K562 (cell line): ENCODE results near the gene LRRC57. TPM values are rescaled to one million over a fixed set of nuclear protein-coding genes. Genes with fewer than 3 reads are reported as not detected.

Experiments
- CEBPB ChIP-seq: fragments of 450-650 bp; IDR thresholded peaks from 2 replicates; pipeline ENCODE4 v1.6.1; 2016; ENCODE audit warnings: missing genetic modification characterization, missing compliant biosample characterization
- CSDE1 ChIP-seq, 2 experiments: fragments of 450-650 bp; IDR thresholded peaks; 2 replicates each; pipeline ENCODE4 v1.6.1; 2016; ENCODE audit warnings: mild to moderate bottlenecking in 1 of 2
- EZH2 ChIP-seq: IDR thresholded peaks from 2 replicates; pipeline ENCODE4 v1.6.1; 2012; ENCODE audit warnings: low read depth, mild to moderate bottlenecking, inconsistent platforms, low read length, borderline replicate concordance
- FOXM1 ChIP-seq, 2 experiments: fragments of 450-650 bp in 1 of 2; sonication (generic) in 1 of 2; formaldehyde crosslinking in 1 of 2; IDR thresholded peaks; 2 replicates each; pipeline versions ENCODE4 v1.6.1 to v1.9.0; 2017 to 2022; ENCODE audit warnings: low read depth in 2 of 2, mild to moderate bottlenecking in 2 of 2, missing genetic modification reagents in 1 of 2, moderate library complexity in 1 of 2
- KAT2B ChIP-seq: IDR thresholded peaks from one replicate; pipeline ENCODE4 v1.6.1; 2012; ENCODE audit warnings: low read depth, mild to moderate bottlenecking, control low read depth, inconsistent platforms, low read length, moderate library complexity
- NFXL1 ChIP-seq: fragments of 450-650 bp; formaldehyde crosslinking; IDR thresholded peaks from 2 replicates; pipeline ENCODE4 v1.4.0; 2021; ENCODE audit warnings: mild to moderate bottlenecking
- OTX1 ChIP-seq: fragments of 450-650 bp; formaldehyde crosslinking; IDR thresholded peaks from 2 replicates; pipeline ENCODE4 v1.4.0; 2022; ENCODE audit warnings: mild to moderate bottlenecking
- PHF20 ChIP-seq: fragments of 450-650 bp; IDR thresholded peaks from 2 replicates; pipeline ENCODE4 v1.6.1; 2018; ENCODE audit not compliant: partially characterized antibody
- RB1 ChIP-seq: fragments of 450-650 bp; IDR thresholded peaks from 2 replicates; pipeline ENCODE4 v1.6.1; 2017; ENCODE audit warnings: low read depth, mild to moderate bottlenecking
- RBM34 ChIP-seq: fragments of 200-400 bp; formaldehyde crosslinking; IDR thresholded peaks from 2 replicates; pipeline ENCODE4 v1.6.1; 2018; ENCODE audit warnings: low read length, borderline replicate concordance; ENCODE audit not compliant: insufficient read depth
- SMAD3 ChIP-seq: fragments of 450-650 bp; formaldehyde crosslinking; conservative IDR thresholded peaks from 2 replicates; pipeline ENCODE4 v1.4.0; 2020; ENCODE audit warnings: mild to moderate bottlenecking
- SMARCE1 ChIP-seq: fragments of 450-650 bp; IDR thresholded peaks from 2 replicates; pipeline ENCODE4 v1.7.1; 2016; ENCODE audit warnings: mild to moderate bottlenecking
- SMC3 ChIP-seq: conservative IDR thresholded peaks from 2 replicates; pipeline ENCODE4 v1.6.1; 2011; ENCODE audit warnings: low read depth, low read length, improper control_type of control experiment; ENCODE audit not compliant: insufficient read depth
- SREBF2 ChIP-seq: sonication (generic); formaldehyde crosslinking; IDR thresholded peaks from 2 replicates; pipeline ENCODE4 v1.4.0; 2020; ENCODE audit warnings: mild to moderate bottlenecking, missing genetic modification reagents
- TCF3 ChIP-seq: sonication (generic); formaldehyde crosslinking; IDR thresholded peaks from 2 replicates; pipeline ENCODE4 v1.4.0; 2020; ENCODE audit warnings: mild to moderate bottlenecking, missing genetic modification reagents
- TEAD4 ChIP-seq, 2 experiments: sonication (generic) in 1 of 2; formaldehyde crosslinking in 1 of 2; IDR thresholded peaks; 2 replicates each; pipeline versions ENCODE4 v1.6.1 to v1.8.0; 2012 to 2022; ENCODE audit warnings: borderline replicate concordance in 1 of 2, inconsistent platforms in 1 of 2, low read length in 1 of 2, mild to moderate bottlenecking in 1 of 2, missing genetic modification reagents in 1 of 2
- TFAP4 ChIP-seq: sonication (generic); formaldehyde crosslinking; IDR thresholded peaks from 2 replicates; pipeline ENCODE4 v1.8.0; 2022; ENCODE audit warnings: missing genetic modification reagents, mild to moderate bottlenecking, moderate library complexity, borderline replicate concordance
- ZBTB17 ChIP-seq: fragments of 450-650 bp; formaldehyde crosslinking; IDR thresholded peaks from 2 replicates; pipeline ENCODE4 v1.4.0; 2020; ENCODE audit warnings: mild to moderate bottlenecking
- ZBTB8A ChIP-seq: fragments of 450-650 bp; IDR thresholded peaks from 2 replicates; pipeline ENCODE4 v1.6.1; 2018; ENCODE audit warnings: mild to moderate bottlenecking, moderate library complexity; ENCODE audit not compliant: partially characterized antibody
- ZNF121 ChIP-seq: sonication (generic); formaldehyde crosslinking; conservative IDR thresholded peaks from 2 replicates; pipeline ENCODE4 v1.8.0; 2022; ENCODE audit warnings: missing genetic modification reagents
- ZNF507 ChIP-seq: conservative IDR thresholded peaks from 2 replicates; pipeline ENCODE4 v1.6.1; 2017; ENCODE audit warnings: missing genetic modification characterization, missing compliant biosample characterization
- ZNF511 ChIP-seq: sonication (generic); formaldehyde crosslinking; IDR thresholded peaks from 2 replicates; pipeline ENCODE4 v1.8.0; 2022; ENCODE audit warnings: mild to moderate bottlenecking, missing genetic modification reagents
- ZNF785 ChIP-seq: fragments of 250-450 bp; sonication (Bioruptor Pico); IDR thresholded peaks from 2 replicates; pipeline ENCODE4 v1.4.0; 2020; ENCODE audit warnings: mild to moderate bottlenecking
- ZNF830 ChIP-seq: fragments of 250-450 bp; sonication (Bioruptor Pico); IDR thresholded peaks from 2 replicates; pipeline ENCODE4 v1.5.0; 2021; ENCODE audit warnings: mild to moderate bottlenecking
- polyA plus RNA-seq, 8 experiments: library from polyadenylated mRNA; depleted of rRNA in 4 of 8; stranded (reverse) in 5 of 8; unstranded in 3 of 8; fragments of >200 nt; fragmentation: Nextera tagmentation in 2 of 8; fragmentation: Illumina TruSeq in 1 of 8; extraction: Ambion mirVana in 2 of 8; extraction: Trizol in 1 of 8; gene quantifications; 2 replicates each; pipeline versions ENCODE4 v1.2.1 to v1.2.3, GENCODE V29; 2011 to 2014; ENCODE audit warnings: inconsistent platforms in 1 of 8, missing spikeins in 1 of 8
- total RNA-seq, 7 experiments: library from RNA; depleted of rRNA in 6 of 7; stranded (reverse); fragments of >200 nt in 6 of 7; fragmentation: Illumina TruSeq in 2 of 7; extraction: Trizol in 2 of 7; gene quantifications; 2 replicates each; pipeline versions ENCODE4 v1.2.1 to v1.2.3, GENCODE V29; 2011 to 2021; ENCODE audit warnings: low replicate concordance in 1 of 7
- TF ChIP-seq, protein P1 (sequence below): sonication (generic); formaldehyde crosslinking; IDR thresholded peaks from 2 replicates; pipeline ENCODE4 v1.8.0; 2022; ENCODE audit warnings: mild to moderate bottlenecking, missing genetic modification reagents
- TF ChIP-seq, protein P2 (sequence below): fragments of 450-650 bp; formaldehyde crosslinking; IDR thresholded peaks from 2 replicates; pipeline ENCODE4 v1.4.0; 2020; ENCODE audit warnings: mild to moderate bottlenecking, moderate library complexity

Gene LRRC57
- total and polyA plus RNA-seq, 9 of the 15 experiments (the other 6 are each of a cell fraction or from before 2014, with no cell fraction given) = 3.9 to 20.4 (median 14.8) TPM

- TF ChIP-seq RBM34 = no peak
- TF ChIP-seq, protein P1, sequence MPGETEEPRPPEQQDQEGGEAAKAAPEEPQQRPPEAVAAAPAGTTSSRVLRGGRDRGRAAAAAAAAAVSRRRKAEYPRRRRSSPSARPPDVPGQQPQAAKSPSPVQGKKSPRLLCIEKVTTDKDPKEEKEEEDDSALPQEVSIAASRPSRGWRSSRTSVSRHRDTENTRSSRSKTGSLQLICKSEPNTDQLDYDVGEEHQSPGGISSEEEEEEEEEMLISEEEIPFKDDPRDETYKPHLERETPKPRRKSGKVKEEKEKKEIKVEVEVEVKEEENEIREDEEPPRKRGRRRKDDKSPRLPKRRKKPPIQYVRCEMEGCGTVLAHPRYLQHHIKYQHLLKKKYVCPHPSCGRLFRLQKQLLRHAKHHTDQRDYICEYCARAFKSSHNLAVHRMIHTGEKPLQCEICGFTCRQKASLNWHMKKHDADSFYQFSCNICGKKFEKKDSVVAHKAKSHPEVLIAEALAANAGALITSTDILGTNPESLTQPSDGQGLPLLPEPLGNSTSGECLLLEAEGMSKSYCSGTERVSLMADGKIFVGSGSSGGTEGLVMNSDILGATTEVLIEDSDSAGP (CRISPR knock-in tag) = no peak
- TF ChIP-seq, protein P2, sequence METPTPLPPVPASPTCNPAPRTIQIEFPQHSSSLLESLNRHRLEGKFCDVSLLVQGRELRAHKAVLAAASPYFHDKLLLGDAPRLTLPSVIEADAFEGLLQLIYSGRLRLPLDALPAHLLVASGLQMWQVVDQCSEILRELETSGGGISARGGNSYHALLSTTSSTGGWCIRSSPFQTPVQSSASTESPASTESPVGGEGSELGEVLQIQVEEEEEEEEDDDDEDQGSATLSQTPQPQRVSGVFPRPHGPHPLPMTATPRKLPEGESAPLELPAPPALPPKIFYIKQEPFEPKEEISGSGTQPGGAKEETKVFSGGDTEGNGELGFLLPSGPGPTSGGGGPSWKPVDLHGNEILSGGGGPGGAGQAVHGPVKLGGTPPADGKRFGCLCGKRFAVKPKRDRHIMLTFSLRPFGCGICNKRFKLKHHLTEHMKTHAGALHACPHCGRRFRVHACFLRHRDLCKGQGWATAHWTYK (CRISPR knock-in tag) = no peak
- TF ChIP-seq ZNF830 = no peak
- TF ChIP-seq RB1 = no peak
- no peak for TF ChIP-seq OTX1
- TF ChIP-seq ZNF785 (CRISPR knock-in tag) = no peak
- TF ChIP-seq TEAD4 (IDR thresholded peaks at IDR 0.05; ENCODE audit: low read length) = peak; percentile 95
- no peak for TF ChIP-seq TEAD4 (CRISPR knock-in tag; IDR thresholded peaks at IDR 0.05; ENCODE audit: borderline replicate concordance)
- no peak for TF ChIP-seq CSDE1 (IDR thresholded peaks at IDR 0.05)
- no peak for TF ChIP-seq SMC3
- TF ChIP-seq ZNF507 = no peak
- TF ChIP-seq SREBF2 (CRISPR knock-in tag) = no peak
- TF ChIP-seq ZBTB8A = no peak
- TF ChIP-seq FOXM1 (IDR thresholded peaks at IDR 0.05; ENCODE audit: low read depth) = peak; percentile 53
- no peak for TF ChIP-seq FOXM1 (CRISPR knock-in tag; IDR thresholded peaks at IDR 0.05; ENCODE audit: low read depth)
- no peak for TF ChIP-seq SMAD3 (CRISPR knock-in tag)
- peak; percentile 91 for TF ChIP-seq SMARCE1
- TF ChIP-seq ZNF511 = no peak
- TF ChIP-seq NFXL1 = no peak
- no peak for TF ChIP-seq ZBTB17 (CRISPR knock-in tag)
- TF ChIP-seq KAT2B = no peak
- no peak for TF ChIP-seq ZNF121 (CRISPR knock-in tag)
- TF ChIP-seq CEBPB (tag) = no peak
- no peak for TF ChIP-seq PHF20
- TF ChIP-seq TCF3 (CRISPR knock-in tag) = peak; percentile 93
- no peak for TF ChIP-seq TFAP4 (CRISPR knock-in tag)
- TF ChIP-seq EZH2 = no peak
Observed at GRCh38 chr15:42584031-42584765, 35.6 kb upstream of the LRRC57 start (continued).
